NCI-H748 treated with DMSO at 0.1 percent for 48 hours (cell line): ENCODE results near the gene GPR176.

Source experiments
- DNase-seq: peaks from one replicate; lab custom pipeline; 2025; lab: John Stamatoyannopoulos, UW

GPR176 gene

GRCh38 chr15:39782441-39783138, 137.5 kb downstream of the GPR176 start, which contains the start of gene FSIP1:
TSS of gene FSIP1 (minus strand) at chr15:39782841. CDS start at chr15:39776524, 6,317 bp downstream.
- peak; percentile 80 for DNase-seq

- no peak for DNase-seq
These were observed 138.1 kb downstream of the GPR176 start for GRCh38 chr15:39781967-39782302.

GRCh38 chr15:39781147-39781966, 138.7 kb downstream of the GPR176 start:
- no peak for DNase-seq

GRCh38 chr15:39778021-39778420, 142.0 kb downstream of the GPR176 start:
- no peak for DNase-seq

- no peak for DNase-seq
These were observed 142.6 kb downstream of the GPR176 start for GRCh38 chr15:39777496-39777895.

- no peak for DNase-seq
These were observed 144.0 kb downstream of the GPR176 start for GRCh38 chr15:39776068-39776467.

GRCh38 chr15:39774688-39775267, 145.3 kb downstream of the GPR176 start:
- no peak for DNase-seq

GRCh38 chr15:39770748-39771689, 149.0 kb downstream of the GPR176 start:
- no peak for DNase-seq

- no peak for DNase-seq
These were observed 152.1 kb downstream of the GPR176 start for GRCh38 chr15:39767921-39768320.

- DNase-seq = no peak
These were observed 159.1 kb downstream of the GPR176 start for GRCh38 chr15:39761006-39761405.

GRCh38 chr15:39756806-39757522, 163.1 kb downstream of the GPR176 start:
- peak; percentile 29 for DNase-seq

- DNase-seq = no peak
These were observed 167.1 kb downstream of the GPR176 start for GRCh38 chr15:39752991-39753390.

- DNase-seq = no peak
These were observed 167.8 kb downstream of the GPR176 start for GRCh38 chr15:39752246-39752645.
